Colonic mucosa (tissue), 4 donors: Measurements from ENCODE around the gene CELF1. TPM values are rescaled to one million over a fixed set of nuclear protein-coding genes. Genes with fewer than 3 reads are reported as not detected.

Experiments
- DNase-seq: peaks from one replicate; pipeline ENCODE4 v3.0.0-alpha.2; 2020
- H3K27ac ChIP-seq: fragments of 200-600 bp; one replicate; pipeline ENCODE4 v1.8.0; 2021
- H3K27me3 ChIP-seq: fragments of 200-600 bp; one replicate; pipeline ENCODE4 v1.8.0; 2021
- H3K36me3 ChIP-seq: fragments of 200-600 bp; one replicate; pipeline ENCODE4 v1.8.0; 2021
- H3K4me1 ChIP-seq: fragments of 200-600 bp; one replicate; pipeline ENCODE4 v1.8.0; 2021; ENCODE audit warnings: mild to moderate bottlenecking
- H3K4me3 ChIP-seq: fragments of 200-600 bp; one replicate; pipeline ENCODE4 v1.8.0; 2021
- H3K9ac ChIP-seq, 2 donors: one replicate each; pipeline ENCODE4 v1.7.0; 2013; ENCODE audit warnings: control low read depth in 2 of 2, low read depth in 2 of 2, low read length in 2 of 2
- H3K9me3 ChIP-seq: fragments of 200-600 bp; one replicate; pipeline ENCODE4 v1.8.0; 2021
- CTCF ChIP-seq: fragments of 200-600 bp; IDR thresholded peaks from one replicate; pipeline ENCODE4 v1.8.0; 2022; ENCODE audit warnings: antibody characterized with exemption, mild to moderate bottlenecking
- intact Hi-C: fragments of 100-400 bp; cut with DNase I; formaldehyde crosslinking; loops from one replicate; pipeline ENCODE4 v1.14.1; 2022
- total RNA-seq, 2 donors: library from RNA; stranded (reverse); fragmentation: NEBNext Ultra II Directional in 1 of 2; extraction: Animal tissue kit (Norgen Biotek cat#: 25700) in 1 of 2; gene quantifications; one replicate each; pipeline ENCODE4 v1.2.1, GENCODE V29; 2021
- donor health status: healthy.
- donor health status: DM: no; HTN: no; CAD: no.
- donor health status: DM: no; HTN: no; CAD: no.

The CELF1 gene
- total RNA-seq, 2 donors from 2014 or later, result 76.1 to 96.8 TPM

GRCh38 chr11:47541070-47541469, 11.9 kb downstream of the CELF1 start:
- Histone ChIP-seq H3K36me3 (no peaks in the 10 kb centered on the region), H3K4me1 (peaks cover 15% of the 10 kb centered on the region), H3K9ac (no peak overlapping the region), H3K9me3 (no peaks in the 10 kb centered on the region), H3K27ac (no peak overlapping the region), H3K4me3 (no peak overlapping the region), H3K27me3 (no peaks in the 10 kb centered on the region)
- intact Hi-C loops, result loop anchor here (10.0 kb wide), 1 partner anchor 66 kb away; no protein-coding TSS in a partner anchor
- DNase-seq, result no peak
- no peak for TF ChIP-seq CTCF

- Histone ChIP-seq H3K27ac (no peak overlapping the region), H3K27me3 (no peaks in the 10 kb centered on the region), H3K9ac (peak overlapping the region in 1 of 2 donors; percentile 3), H3K36me3 (no peaks in the 10 kb centered on the region), H3K9me3 (no peaks in the 10 kb centered on the region), H3K4me1 (peaks cover 15% of the 10 kb centered on the region), H3K4me3 (no peak overlapping the region)
- intact Hi-C loops, result loop anchor here (10.0 kb wide), 1 partner anchor 65 kb away; no protein-coding TSS in a partner anchor
- TF ChIP-seq CTCF, result no peak
- DNase-seq, result no peak
These were observed 13.3 kb downstream of the CELF1 start for GRCh38 chr11:47539681-47540039.

- no peak for TF ChIP-seq CTCF
- Histone ChIP-seq H3K4me1 (peaks cover 15% of the 10 kb centered on the region), H3K27ac (no peak overlapping the region), H3K36me3 (no peaks in the 10 kb centered on the region), H3K4me3 (no peak overlapping the region), H3K27me3 (no peaks in the 10 kb centered on the region), H3K9me3 (no peaks in the 10 kb centered on the region), H3K9ac (no peak overlapping the region)
- intact Hi-C loops, result no loop called here
- no peak for DNase-seq
These were observed 14.0 kb downstream of the CELF1 start for GRCh38 chr11:47538741-47539565.

- Histone ChIP-seq H3K9me3 (no peaks in the 10 kb centered on the region), H3K4me3 (no peak overlapping the region), H3K27me3 (no peaks in the 10 kb centered on the region), H3K36me3 (no peaks in the 10 kb centered on the region), H3K9ac (no peak overlapping the region), H3K27ac (no peak overlapping the region), H3K4me1 (peaks cover 15% of the 10 kb centered on the region)
- intact Hi-C loops, result no loop called here
- DNase-seq, result no peak
- TF ChIP-seq CTCF, result no peak
These were observed 16.0 kb downstream of the CELF1 start for GRCh38 chr11:47536915-47537314.

GRCh38 chr11:47534704-47535251, 18.2 kb downstream of the CELF1 start:
- intact Hi-C loops, result no loop called here
- no peaks in the 10 kb centered on the region for H3K9me3 ChIP-seq
- no peaks in the 10 kb centered on the region for H3K27me3 ChIP-seq
- no peak overlapping the region for H3K9ac ChIP-seq
- peaks cover 8% of the 10 kb centered on the region for H3K4me1 ChIP-seq
- H3K27ac ChIP-seq, result no peak overlapping the region
- no peaks in the 10 kb centered on the region for H3K36me3 ChIP-seq
- DNase-seq, result no peak
- H3K4me3 ChIP-seq, result no peak overlapping the region
- no peak for TF ChIP-seq CTCF
